Panc1 (cell line): Measurements from ENCODE around the gene KIF26B.

ENCODE experiments used
- CTCF ChIP-seq: fragments of 450-650 bp; IDR thresholded peaks from 2 replicates; pipeline ENCODE4 v1.5.1; 2017; ENCODE audit warnings: mild to moderate bottlenecking
- POLR2AphosphoS5 ChIP-seq: IDR thresholded peaks from 2 replicates; pipeline ENCODE4 v1.6.1; 2012; ENCODE audit warnings: mild to moderate bottlenecking, low read depth, low read length, moderate library complexity
- REST ChIP-seq, 2 experiments: IDR thresholded peaks; 2 replicates each; pipeline ENCODE4 v1.6.1; 2011 to 2012; ENCODE audit warnings: low read depth in 2 of 2, control low read depth in 1 of 2, low read length in 1 of 2, mild to moderate bottlenecking in 1 of 2, moderate library complexity in 1 of 2; ENCODE audit not compliant: insufficient read depth in 1 of 2

- TF ChIP-seq CTCF: no peak
- no peak for TF ChIP-seq POLR2AphosphoS5
- TF ChIP-seq REST (IDR thresholded peaks at IDR 0.05; ENCODE audit: insufficient read depth in 1 of 2, low read depth in 2 of 2, low read length in 1 of 2): no peak
Observed at GRCh38 chr1:245386297-245386971, 231.6 kb downstream of the KIF26B start.
